Progenitor cell of endocrine pancreas (in vitro differentiated cells): ENCODE data around the gene MYRIP. TPM values are rescaled to one million over a fixed set of nuclear protein-coding genes. Genes with fewer than 3 reads are reported as not detected.
A peak's percentile ranks its signal among the peaks of the same experiment; 100 is the strongest.

Experiments
- DNase-seq: peaks from one replicate; pipeline ENCODE4 v3.0.0; 2021; ENCODE audit warnings: low spot score; ENCODE audit not compliant: unreplicated experiment
- H3K27ac Mint-ChIP-seq: 2 replicates; pipeline ENCODE4 v1.8.0; 2021; ENCODE audit warnings: mild to moderate bottlenecking, moderate library complexity, mixed read lengths
- H3K27me3 Mint-ChIP-seq: 2 replicates; pipeline ENCODE4 v1.8.0; 2021; ENCODE audit warnings: mixed read lengths
- H3K36me3 Mint-ChIP-seq: 2 replicates; pipeline ENCODE4 v1.8.0; 2022; ENCODE audit warnings: mixed read lengths; ENCODE audit not compliant: insufficient read depth
- H3K4me1 Mint-ChIP-seq: 2 replicates; pipeline ENCODE4 v1.8.0; 2021; ENCODE audit warnings: low read depth, mixed read lengths
- H3K4me3 Mint-ChIP-seq: 2 replicates; pipeline ENCODE4 v1.8.0; 2021; ENCODE audit warnings: low read depth, mild to moderate bottlenecking, moderate library complexity, mixed read lengths
- H3K9me3 Mint-ChIP-seq: 2 replicates; pipeline ENCODE4 v1.8.0; 2021; ENCODE audit warnings: low read depth, mixed read lengths
- CTCF ChIP-seq: fragments of 200-600 bp; sonication (generic); IDR thresholded peaks from one replicate; pipeline ENCODE4 v1.5.0; 2021; ENCODE audit warnings: antibody characterized with exemption, mild to moderate bottlenecking; ENCODE audit not compliant: unreplicated experiment
- total RNA-seq: library from RNA; stranded (reverse); gene quantifications from 2 replicates; pipeline ENCODE4 v1.2.1, GENCODE V29; 2021

The MYRIP gene
- total RNA-seq, 1 donor from 2014 or later = 0.57 TPM

GRCh38 chr3:39980781-39981180 lies 171.4 kb downstream of the MYRIP start:
- no peaks in the 10 kb centered on the region for H3K9me3 Mint-ChIP-seq
- H3K27me3 Mint-ChIP-seq = no peaks in the 10 kb centered on the region
- no peak overlapping the region for H3K4me3 Mint-ChIP-seq
- no peaks in the 10 kb centered on the region for H3K36me3 Mint-ChIP-seq
- H3K27ac Mint-ChIP-seq = no peak overlapping the region
- H3K4me1 Mint-ChIP-seq = peaks cover 12% of the 10 kb centered on the region
- TF ChIP-seq CTCF = no peak
- no peak for DNase-seq

GRCh38 chr3:39981547-39982184 lies 172.3 kb downstream of the MYRIP start:
- Mint-ChIP-seq H3K36me3 (no peaks in the 10 kb centered on the region), H3K27ac (no peak overlapping the region), H3K4me1 (peaks cover 12% of the 10 kb centered on the region), H3K4me3 (no peak overlapping the region), H3K27me3 (no peaks in the 10 kb centered on the region), H3K9me3 (no peaks in the 10 kb centered on the region)
- TF ChIP-seq CTCF = no peak
- no peak for DNase-seq

GRCh38 chr3:39982665-39983357 lies 173.4 kb downstream of the MYRIP start:
- H3K4me1 Mint-ChIP-seq = peaks cover 12% of the 10 kb centered on the region
- no peaks in the 10 kb centered on the region for H3K27me3 Mint-ChIP-seq
- H3K4me3 Mint-ChIP-seq = no peak overlapping the region
- no peak for TF ChIP-seq CTCF
- no peak for DNase-seq
- H3K27ac Mint-ChIP-seq = no peak overlapping the region
- H3K9me3 Mint-ChIP-seq = peaks cover 3% of the 10 kb centered on the region
- no peaks in the 10 kb centered on the region for H3K36me3 Mint-ChIP-seq

DNA sequence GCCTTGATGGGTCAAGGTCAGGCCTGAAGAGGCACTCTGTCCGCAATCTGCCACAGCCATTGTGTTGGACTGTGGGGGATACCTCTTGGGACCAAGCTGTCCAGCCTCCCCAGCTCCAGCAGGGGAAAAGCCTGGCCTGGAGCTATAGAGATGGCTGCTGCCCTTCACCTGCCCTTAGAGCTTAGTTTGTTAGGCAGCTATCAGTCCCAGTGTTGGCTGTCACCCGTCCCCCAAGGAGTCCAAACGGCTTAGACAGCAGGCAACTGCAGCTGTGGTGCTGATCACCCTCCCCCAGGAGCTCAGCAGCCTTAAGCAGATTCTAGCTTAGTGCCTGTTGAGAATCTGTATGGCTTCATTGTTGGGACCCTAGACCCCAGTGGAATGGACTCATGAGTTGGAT lies 180.3 kb downstream of the MYRIP start:
- Mint-ChIP-seq H3K36me3 (peaks cover 2% of the 10 kb centered on the region), H3K4me1 (no peaks in the 10 kb centered on the region), H3K27me3 (peaks cover 2% of the 10 kb centered on the region), H3K4me3 (no peak overlapping the region), H3K27ac (no peak overlapping the region), H3K9me3 (peaks cover 21% of the 10 kb centered on the region)
- DNase-seq = no peak
- no peak for TF ChIP-seq CTCF

DNA sequence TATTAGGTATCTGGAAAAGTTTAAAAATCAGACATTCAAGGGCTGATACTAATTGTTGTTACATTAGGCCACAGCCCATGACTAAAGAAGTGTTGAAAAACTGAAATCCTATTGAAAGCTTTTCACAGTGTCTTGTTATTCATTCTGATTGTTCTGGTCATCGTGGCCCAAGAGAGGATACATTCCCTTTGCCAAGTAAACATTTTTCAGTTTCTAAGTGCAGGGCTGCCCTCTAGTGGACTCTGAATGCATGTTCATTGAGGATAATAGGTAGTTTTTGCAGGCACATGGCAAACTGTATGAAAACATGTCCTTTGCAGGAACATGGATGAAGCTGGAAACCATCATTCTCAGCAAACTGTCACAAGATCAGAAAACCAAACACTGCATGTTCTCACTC lies 181.1 kb downstream of the MYRIP start:
- TF ChIP-seq CTCF = peak; percentile 61
- Mint-ChIP-seq H3K27ac (no peak overlapping the region), H3K27me3 (peaks cover 2% of the 10 kb centered on the region), H3K4me1 (no peaks in the 10 kb centered on the region), H3K9me3 (peaks cover 28% of the 10 kb centered on the region), H3K4me3 (no peak overlapping the region), H3K36me3 (peaks cover 2% of the 10 kb centered on the region)
- no peak for DNase-seq
